Vagina (tissue), 2 donors: ENCODE data around the gene CDK14.

ENCODE experiments used
- POLR2A ChIP-seq, 2 donors: fragments of 450-650 bp; IDR thresholded peaks; one replicate each; pipeline ENCODE4 v1.6.1; 2017; ENCODE audit warnings: antibody characterized with exemption in 2 of 2, mild to moderate bottlenecking in 2 of 2, moderate library complexity in 2 of 2
- POLR2AphosphoS5 ChIP-seq, 2 donors: sonication (generic); formaldehyde crosslinking; IDR thresholded peaks; one replicate each; pipeline ENCODE4 v1.9.0; 2017; ENCODE audit warnings: antibody characterized with exemption in 2 of 2, mild to moderate bottlenecking in 2 of 2, low read depth in 1 of 2; ENCODE audit not compliant: insufficient read depth in 1 of 2
- TF ChIP-seq, protein P1 (sequence below), 3 experiments: fragments of 450-650 bp in 2 of 3; fragments of 200-600 bp in 1 of 3; sonication (generic) in 1 of 3; IDR thresholded peaks; one replicate each; pipeline ENCODE4 v1.5.1; 2017 to 2019; ENCODE audit warnings: antibody characterized with exemption in 3 of 3, mild to moderate bottlenecking in 2 of 3, moderate library complexity in 2 of 3

DNA sequence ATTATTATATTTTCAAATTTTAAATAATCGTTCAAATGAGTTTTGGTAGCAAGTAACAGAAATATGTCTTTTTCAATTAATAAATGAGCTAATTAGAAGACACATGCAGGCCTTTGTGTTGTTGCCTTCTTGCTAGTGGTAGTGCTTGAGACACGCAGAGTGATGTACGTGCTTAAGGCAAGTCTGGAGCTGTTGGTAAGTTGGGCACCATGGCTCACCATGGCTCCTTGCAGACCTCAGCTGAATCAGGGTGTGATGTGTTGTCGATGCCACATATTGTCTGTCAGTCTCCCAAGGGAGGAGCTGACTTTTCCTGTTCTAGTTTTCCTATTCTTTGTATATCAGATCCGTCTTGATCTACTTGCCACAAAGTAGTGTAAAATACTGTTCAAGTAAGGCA lies 8.3 kb downstream of the CDK14 start:
- TF ChIP-seq, protein P1, sequence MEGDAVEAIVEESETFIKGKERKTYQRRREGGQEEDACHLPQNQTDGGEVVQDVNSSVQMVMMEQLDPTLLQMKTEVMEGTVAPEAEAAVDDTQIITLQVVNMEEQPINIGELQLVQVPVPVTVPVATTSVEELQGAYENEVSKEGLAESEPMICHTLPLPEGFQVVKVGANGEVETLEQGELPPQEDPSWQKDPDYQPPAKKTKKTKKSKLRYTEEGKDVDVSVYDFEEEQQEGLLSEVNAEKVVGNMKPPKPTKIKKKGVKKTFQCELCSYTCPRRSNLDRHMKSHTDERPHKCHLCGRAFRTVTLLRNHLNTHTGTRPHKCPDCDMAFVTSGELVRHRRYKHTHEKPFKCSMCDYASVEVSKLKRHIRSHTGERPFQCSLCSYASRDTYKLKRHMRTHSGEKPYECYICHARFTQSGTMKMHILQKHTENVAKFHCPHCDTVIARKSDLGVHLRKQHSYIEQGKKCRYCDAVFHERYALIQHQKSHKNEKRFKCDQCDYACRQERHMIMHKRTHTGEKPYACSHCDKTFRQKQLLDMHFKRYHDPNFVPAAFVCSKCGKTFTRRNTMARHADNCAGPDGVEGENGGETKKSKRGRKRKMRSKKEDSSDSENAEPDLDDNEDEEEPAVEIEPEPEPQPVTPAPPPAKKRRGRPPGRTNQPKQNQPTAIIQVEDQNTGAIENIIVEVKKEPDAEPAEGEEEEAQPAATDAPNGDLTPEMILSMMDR (IDR thresholded peaks at IDR 0.05), result no peak
- TF ChIP-seq POLR2AphosphoS5 (IDR thresholded peaks at IDR 0.05; ENCODE audit: insufficient read depth in 1 of 2, low read depth in 1 of 2), result no peak
- no peak for TF ChIP-seq POLR2A (IDR thresholded peaks at IDR 0.05)
